ENCODE measurements around the gene PDK4.
"Not testable (repeated sequence)": the region's sequence is repeated elsewhere in the genome, so short reads cannot be mapped to it uniquely, and the experiment has no call there.

PDK4 gene

DNA sequence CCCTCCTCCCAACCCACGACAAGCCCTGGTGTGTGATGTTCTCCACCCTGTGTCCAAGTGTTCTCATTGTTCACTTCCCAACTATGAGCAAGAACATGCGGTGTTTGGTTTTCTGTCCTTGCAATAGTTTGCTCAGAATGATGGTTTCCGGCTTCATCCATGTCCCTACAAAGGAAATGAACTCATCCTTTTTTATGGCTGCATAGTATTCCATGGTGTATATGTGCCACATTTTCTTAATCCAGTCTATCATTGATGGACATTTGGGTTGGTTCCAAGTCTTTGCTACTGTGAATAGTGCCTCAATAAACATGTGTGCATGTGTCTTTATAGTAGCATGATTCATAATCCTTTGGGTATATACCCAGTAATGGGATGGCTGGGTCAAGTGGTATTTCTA is 8.5 kb upstream of the PDK4 start:
- not testable (repeated sequence) for DNase-seq (ENCODE audit: low read depth)

DNA sequence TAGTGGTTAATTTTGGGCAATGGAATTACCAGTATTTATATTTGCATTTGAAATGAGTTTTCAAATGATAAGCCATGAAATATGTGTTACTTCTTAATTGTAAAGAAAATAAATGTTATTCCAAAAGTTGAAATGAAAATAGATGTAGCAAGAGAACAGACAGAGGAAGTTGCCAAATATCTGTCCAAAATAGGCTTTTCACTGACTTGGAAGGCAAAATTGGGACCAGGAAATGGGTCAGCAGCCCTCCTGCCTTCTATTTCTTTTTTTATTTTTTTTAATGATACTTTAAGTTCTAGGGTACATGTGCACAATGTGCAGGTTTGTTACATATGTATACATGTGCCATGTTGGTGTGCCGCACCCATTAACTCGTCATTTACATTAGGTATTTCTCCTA is 8.1 kb upstream of the PDK4 start:
- DNase-seq (ENCODE audit: low read depth) = not testable (repeated sequence)

DNA sequence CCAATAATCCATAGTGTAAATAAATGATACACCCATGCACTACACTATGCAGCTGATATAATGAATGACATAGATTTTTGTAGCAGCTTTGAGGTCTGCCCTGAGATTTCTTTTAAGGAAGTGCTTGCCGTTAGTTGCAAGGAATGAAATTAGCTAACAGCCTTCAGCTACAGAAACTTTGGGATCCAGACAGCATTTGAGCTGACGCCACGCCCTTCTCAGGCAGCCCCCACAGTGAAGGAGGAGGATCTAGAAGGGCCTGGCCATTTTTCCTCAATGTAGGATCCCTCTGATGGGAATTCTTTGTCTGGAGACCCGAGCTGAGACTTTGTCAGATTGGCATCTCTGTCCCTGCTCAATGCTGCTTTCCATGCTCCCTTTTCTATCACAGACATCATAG is 6.1 kb upstream of the PDK4 start:
- no peak for DNase-seq (ENCODE audit: low read depth)

DNA sequence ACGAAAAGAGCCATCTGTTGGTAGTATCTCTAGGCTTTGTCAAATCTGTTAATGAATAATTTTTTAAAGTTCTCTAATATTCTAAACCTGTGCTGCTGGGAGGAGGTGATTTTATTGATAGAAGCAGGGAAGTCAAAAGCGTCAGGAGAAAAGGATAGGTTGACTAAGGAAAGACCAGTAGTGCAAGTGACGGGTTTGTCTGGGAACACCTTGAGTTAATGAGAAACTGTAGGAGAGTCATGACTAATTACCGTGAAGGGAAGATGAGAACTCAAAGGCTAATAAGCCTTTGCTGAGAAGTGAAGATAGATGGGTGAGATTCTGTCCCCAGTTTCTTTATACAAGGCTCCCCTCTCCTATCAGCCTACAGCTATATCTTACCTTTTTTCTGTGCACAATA is 5.0 kb upstream of the PDK4 start:
- no peak for DNase-seq (ENCODE audit: low read depth)

DNA sequence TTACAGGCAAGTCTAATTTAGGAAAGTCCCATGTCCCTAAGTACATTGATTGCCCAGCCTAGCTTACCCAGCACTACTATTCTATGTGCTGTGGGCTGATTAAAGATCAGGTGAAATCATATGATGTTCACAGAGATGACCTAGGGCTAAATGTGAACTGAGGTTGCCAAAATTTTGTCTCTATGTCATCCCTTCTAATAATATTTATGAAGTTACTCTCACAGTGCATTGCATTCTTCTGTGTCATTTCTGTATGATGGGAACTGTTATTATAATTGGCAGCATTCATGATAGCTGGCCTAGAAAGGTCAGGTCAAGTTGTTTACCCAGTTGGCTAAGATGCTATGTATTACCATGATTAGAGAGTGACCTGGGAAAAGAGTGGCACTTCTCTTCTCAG is 2.8 kb upstream of the PDK4 start:
- no peak for DNase-seq (ENCODE audit: low read depth)

DNA sequence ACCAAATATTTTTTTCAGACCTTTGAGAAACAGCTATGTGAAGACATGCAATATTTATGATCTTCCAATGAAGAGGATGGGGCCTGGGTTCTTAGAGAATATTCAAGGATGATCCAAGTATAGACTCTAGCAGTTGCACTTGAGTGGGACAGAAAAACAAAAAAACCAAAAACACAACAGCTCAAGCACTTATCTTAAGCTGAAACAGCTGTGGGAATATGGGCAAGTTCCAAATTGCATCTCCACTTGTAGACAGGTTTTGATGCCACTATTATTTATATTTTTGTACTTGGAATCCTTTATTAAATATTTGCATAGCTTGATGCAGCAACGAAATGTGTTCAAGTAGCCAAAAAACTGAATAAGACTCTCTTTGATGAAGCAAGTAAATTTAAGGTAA is 2.2 kb upstream of the PDK4 start:
- DNase-seq (ENCODE audit: low read depth) = no peak

DNA sequence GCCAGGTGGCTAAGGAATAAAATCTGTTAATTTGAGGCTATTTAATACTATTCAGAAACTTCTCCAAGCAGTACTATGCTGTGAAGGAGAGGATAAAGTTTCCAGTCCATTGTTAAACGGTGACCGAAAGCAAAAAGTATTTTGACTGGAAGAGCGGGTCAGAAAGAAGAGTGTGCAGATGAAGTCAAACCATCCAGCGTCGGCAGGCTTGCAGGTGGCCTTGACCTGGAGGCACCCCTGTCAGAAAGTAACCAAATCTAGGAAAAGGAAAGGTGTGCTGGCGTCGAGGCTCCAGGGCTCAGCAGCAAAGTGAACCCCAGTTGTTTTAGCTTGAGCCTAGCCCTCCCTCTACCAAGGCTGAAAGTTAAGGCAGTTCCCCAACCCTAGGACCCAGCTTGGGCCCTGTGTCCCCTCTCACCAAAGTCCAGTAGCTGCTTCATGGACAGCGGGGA is 544 bp downstream of the PDK4 start:
- no peak for DNase-seq (ENCODE audit: low read depth)

DNA sequence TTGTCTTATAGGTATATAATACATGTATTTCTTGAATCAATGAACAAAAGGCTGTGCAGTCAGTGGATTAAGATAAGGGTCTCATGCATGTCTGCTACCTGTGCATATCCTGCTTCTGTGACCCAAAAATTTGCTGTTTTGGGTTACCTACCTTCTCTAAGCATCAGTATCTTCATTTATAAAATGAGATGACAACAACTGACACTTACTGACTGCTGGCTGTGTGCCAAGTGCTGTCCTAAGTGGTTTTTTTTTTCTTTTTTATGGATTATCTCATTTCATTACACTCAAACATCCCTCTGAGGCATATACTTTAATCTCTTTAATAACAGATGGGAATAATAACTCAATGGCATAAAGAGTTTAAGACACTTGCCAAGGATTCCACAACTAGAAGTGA is 2.1 kb downstream of the PDK4 start:
- DNase-seq (ENCODE audit: low read depth) = no peak

DNA sequence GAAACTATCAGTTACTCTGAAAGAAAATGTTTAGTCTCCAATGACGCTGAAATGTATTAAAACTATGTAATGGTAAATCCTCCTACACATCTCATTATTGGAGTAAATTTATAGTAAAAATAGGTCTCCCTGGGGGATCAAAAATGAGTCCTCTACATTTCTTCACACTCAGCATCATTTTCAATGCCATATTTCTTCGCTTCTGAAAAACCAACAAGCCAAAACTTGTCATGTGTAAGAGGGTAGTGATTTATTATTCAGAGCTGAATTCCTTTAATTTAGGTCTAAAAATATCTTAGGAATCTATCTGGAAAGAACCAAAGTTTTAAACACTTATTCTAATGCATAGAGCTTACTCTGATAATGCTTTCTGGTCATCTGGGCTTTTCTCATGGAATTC is 3.0 kb downstream of the PDK4 start:
- DNase-seq (ENCODE audit: low read depth) = no peak

DNA sequence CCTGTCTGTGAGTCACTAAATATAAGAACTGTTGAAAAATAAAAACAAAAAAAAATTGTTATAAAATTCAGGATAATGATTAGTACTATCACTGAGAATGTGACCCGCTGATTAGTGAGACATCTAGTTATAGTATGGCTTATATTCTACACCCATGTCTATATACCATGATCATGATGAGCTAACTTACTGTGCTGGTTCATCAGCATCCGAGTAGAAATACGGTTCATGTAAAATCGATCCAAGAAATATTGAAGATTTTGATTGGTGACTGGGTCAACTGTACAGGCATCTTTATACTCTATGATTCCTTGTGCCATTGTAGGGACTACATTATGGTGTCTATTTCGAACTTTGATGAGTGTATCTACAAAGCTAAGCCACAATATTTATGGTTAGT is 3.7 kb downstream of the PDK4 start:
- no peak for DNase-seq (ENCODE audit: low read depth)

DNA sequence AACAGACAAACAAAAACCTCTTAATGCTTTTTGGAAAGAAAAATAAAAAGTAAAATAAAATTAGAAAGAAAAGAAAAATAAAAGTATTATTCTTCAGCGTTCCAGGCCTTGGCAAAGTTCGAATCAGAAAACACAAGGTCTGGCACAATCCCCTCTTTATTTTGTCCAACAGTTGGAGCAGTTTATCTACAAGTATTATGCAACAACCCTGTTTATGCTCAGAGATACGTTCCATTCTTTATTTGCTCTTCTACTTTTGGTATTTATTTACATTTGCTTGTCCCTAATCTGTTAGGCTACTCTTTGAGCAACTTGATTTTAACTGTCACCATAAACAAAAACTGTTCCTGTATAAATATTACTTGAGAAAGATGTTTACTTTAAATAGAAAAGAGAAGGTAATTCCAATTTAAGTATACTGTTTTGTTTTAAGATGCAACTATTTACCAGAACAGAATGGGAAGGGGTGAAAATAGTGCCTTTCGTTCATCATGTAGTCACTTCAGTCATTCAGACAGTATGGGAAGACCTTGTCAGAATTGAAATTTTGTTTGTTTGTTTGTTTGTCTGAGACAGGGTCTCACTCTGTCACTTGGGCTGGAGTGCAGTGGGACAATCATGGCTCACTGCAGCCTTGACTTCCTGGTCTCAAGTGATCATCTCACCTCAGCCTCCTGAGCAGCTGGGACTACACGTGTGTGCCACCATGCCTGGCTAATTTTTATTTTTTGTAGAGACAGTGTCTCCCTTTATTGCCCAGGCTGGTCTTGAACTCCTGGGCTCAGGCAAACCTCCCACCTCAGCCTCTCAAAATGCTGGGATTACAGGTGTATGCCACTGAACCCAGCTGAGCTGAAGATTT is 5.7 kb downstream of the PDK4 start:
- peak; percentile 9 for DNase-seq (ENCODE audit: low read depth)

DNA sequence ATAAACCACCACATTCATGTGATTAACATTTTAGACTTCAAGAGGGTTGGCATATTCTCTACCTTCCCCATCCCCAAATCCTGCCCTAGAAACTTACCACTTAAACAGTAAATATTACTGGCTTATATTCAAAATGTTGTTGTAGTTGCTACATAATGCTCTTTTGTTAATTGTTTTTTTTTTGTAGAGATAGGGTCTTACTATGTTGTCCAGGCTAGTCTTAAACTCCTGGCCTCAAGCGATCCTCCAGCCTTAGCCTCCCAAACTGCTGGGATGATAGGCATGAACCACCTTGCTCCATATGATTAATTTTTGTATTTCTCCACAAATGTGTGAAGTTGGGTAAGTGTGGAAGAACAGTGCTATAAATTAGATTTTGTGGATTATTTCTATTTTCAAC is 6.5 kb downstream of the PDK4 start:
- no peak for DNase-seq (ENCODE audit: low read depth)

DNA sequence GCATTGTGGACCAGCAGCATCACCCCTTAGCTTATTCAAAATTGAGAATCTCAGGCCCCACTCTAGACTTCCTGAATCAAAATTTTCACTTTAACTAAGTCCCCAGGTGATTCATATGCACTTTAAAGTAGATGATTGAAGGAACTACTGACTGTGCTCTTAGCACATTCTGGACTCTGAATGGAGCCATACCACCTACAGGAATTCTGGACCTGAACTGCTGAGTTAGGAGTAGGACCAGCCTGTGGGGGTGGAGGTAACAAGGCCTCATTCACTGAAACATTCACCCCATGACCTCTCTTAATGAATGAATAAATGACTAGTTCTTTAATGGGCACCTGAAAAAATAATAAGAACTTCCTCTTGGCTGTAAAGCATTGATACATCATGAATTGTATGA is 7.3 kb downstream of the PDK4 start:
- DNase-seq (ENCODE audit: low read depth) = no peak

DNA sequence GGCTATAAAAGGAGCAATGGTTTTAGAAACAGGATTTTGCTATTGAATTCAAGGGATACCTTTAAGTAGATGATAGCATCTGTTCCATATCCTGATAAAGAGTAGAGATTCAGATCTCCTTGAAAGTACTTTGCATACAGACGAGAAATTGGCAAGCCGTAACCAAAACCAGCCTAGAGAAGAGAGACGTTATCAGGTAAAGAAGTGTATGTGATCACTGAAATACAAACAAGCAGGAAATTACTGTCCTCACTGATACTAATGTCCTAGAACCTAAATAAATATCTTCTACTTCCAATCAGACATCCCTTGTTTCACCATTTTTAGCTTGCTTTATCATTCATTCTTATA is 9.4 kb downstream of the PDK4 start:
- no peak for DNase-seq (ENCODE audit: low read depth)

DNA sequence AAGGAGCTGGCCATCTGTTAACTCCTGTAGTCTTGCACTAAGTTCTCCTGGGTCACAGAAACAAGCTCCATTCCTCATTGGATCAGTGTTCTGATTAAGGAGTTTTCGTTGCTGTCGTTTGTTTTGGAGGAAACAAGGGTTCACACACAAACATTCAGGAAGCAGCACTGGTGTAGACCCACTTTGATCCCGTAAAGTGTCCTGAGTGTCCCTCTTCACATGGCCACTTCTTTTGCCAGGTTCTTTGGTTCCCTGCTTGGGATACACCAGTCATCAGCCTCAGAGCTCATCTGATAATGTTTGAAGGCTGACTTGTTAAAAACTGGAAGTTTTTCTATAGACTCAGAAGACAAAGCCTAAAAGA is 10.9 kb downstream of the PDK4 start:
- no peak for DNase-seq (ENCODE audit: low read depth)

DNA sequence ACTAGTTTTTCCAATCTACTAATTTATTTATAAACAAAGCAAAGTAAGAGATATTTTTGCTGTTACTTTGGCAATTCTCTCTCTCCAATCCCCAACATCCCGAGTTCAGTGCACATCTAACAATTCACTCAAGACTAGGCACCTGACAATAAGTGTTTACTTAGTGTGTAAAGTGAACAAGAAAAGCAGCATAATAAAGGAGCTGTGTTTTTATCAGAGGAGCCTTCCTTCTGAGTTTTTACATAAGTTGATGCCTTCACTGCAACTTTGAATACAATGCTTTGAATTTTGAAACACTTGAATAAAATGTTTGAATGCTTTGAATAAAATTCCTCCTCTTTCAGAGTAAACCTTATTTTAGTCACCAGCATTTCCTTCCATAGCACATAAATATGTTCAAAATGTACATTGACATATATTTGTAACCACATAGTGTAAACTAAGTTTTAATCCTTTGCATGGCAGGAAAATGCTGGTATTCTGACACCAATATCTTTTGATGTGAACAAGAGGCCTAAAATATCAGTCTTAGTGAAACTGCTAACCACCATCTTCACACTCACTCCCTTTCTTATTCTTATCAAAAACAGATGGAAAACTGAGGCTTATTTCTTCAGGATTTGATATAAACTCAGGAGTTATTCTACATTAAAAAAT is 11.4 kb downstream of the PDK4 start:
- no peak for DNase-seq (ENCODE audit: low read depth)

DNA sequence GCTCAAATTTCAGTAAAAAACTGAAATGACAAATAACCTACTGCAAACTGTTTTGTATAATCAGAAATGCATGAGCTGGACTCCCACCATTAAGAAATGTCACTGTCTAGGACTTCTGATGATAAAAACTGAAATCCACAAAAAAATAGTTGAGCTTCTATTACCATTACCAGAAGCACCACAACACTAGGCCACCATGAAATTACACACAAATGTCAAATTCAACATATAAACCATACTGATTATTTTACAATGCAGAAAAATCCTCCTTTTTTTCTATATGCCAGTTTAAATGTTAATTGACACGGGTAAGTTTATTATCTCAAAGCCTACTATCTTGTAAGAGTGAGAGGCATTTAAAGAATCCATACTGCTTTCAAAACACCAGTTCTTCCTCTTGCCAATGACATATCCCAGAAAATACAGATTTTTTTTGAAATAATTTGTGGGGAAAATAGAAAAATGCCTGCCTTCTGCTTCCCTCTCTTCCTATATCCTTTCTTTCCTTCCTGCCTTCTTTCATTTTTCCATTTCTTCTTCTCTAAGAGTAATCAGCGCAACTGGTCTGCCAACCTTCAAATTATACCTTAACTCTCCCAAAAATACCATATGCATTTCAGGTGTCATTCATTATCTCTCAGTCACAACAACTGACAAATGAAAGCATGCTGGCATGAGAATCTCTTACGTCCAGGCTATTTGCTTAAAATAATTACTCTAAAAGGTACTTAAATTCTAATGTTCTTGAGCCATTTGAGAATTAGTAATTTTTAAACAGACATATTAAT is 12.3 kb downstream of the PDK4 start:
- no peak for DNase-seq (ENCODE audit: low read depth)

DNA sequence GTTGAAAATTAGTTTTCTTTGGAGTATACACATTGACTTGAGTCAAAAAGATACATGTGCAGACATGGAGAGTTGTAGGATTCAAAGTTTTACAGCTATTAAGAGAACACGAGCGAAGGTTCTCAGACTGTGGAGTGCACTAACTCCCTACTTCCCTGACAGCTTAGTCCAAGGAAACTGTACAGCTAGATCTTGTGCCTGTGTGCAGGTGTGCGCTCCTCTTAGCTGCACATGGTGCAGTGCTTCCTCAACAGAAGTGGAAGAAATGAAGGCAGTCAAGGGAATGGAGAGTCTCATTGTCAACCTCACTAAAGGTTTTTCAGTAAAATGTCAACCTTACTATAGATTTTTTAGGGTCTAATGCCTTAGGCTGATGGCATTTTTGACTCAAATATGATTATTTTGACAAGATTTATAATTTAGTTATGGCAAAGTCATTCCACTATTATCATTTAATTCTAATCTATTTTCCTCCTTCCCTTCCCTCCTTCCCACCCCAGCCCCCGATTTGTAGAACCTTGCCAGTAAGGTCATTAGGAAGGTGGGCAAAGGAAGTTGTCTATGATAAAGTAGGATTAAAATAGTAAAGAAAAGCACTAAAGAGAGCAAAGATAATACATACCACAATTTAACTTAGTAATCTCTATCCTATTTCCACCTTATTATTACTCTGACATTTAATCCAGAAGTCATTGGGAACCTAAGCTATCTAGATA is 13.6 kb downstream of the PDK4 start:
- no peak for DNase-seq (ENCODE audit: low read depth)

DNA sequence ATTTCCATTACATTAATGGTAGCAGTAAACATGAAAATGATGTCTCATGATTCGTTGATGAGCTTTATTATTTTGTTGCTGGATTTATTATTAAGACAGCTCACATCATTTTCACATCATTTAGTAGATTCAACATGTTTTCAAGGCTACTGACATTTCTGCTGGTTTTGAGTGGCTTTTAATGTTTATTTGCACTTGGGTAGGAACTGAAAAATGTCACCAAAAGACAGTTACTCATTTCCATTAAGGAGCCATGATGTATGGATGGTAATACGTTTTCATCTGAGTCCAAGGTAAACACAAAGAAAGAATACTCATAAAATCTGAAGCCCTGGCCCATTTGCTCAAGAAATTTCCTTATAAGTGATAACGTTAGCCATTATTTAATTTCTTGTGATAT is 14.8 kb downstream of the PDK4 start:
- no peak for DNase-seq (ENCODE audit: low read depth)

DNA sequence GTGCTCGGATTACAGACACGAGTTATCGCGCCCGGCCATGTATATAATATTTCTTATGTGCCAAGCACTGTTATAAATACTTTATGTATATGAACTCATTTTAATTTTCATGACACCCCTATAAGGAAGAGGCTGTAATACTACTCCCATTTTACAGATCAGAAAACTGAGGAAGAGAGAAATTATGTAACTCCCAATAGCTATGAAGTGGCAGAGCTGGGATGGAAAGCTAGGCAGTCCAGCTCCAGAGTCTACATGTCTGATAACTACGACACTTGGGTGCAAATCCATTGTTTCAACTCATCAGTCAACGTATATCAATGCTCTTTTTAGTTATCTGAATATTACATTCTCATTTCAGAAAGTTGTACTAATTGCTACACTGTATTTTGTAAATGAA is 17.0 kb downstream of the PDK4 start:
- no peak for DNase-seq (ENCODE audit: low read depth)

DNA sequence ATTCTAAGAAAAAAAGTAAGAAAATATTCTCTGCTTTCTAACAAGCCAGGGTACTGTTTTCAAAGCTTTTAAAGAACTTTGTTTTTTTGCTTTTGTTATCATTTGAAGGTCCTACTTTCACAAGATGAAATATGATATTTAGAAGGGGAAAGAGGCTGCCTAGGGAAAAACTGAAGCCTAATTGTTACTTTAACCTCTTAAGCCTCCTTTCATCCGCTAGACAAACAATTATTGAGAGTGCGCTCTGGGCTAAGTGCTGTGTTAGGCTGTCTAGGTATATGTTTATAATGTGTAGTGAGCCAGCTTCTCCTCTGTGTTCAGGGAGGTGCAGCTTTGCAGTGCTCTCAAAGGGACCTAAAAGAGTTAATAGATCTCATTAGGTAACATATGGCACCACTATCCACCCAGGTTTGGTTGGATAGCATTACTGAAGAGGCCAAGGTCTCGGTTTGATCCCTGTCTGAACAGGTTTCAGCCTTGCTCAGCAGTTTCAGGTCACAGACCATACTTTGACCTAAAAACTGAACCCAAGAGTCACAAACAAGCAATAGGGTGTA is 17.9 kb downstream of the PDK4 start:
- DNase-seq (ENCODE audit: low read depth) = no peak

DNA sequence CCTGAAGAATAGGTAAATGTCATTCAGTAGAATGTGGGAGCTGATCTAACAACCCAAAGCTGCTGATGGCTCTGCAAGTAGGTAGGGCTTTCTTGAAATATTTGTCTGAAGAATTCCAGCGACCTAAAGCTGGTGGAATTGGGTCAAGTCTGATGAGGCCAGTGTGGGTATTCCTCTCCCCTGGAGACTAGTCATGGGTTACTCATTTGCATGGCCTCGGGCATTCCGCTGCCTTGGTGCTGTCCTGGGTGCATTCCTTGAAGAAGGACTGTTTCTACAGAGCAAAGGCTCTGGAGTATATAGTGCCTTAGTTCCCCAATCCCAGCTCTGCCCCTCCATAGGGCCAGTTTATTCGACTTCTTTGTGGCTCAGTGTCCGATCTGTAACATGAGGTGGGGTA is 19.2 kb downstream of the PDK4 start:
- no peak for DNase-seq (ENCODE audit: low read depth)

Measured in amniotic epithelial cell (primary cell).